ENCODE measurements around the gene MAGOHB.
"Not testable (repeated sequence)": the region's sequence is repeated elsewhere in the genome, so short reads cannot be mapped to it uniquely, and the experiment has no call there.

Gene MAGOHB

DNA sequence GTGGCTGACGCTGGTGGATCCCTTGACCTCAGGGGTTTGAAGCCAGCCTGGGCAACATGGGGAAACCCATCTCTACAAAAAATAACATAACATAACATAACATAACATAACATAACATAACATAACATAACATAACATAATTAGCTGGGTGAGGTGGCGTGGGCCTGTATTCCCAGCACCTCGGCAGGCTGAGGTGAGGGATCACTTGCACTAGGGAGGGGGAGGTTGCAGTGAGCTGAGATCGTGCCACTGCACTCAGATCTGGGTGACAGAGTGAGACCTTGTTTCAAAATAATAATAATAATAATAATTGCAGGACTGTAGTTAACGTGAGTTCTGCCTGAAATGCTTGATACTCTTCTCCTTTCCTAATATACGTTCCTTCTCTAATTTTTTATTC, 1.3 kb downstream of the MAGOHB start:
- DNase-seq (ENCODE audit: low read depth in 2 of 2), result no peak

GRCh38 chr12:10611258-10611657, 2.2 kb downstream of the MAGOHB start:
- not testable (repeated sequence) for DNase-seq (ENCODE audit: low read depth in 2 of 2)

- no peak for DNase-seq (ENCODE audit: low read depth in 2 of 2)
These were observed 3.2 kb downstream of the MAGOHB start for GRCh38 chr12:10610188-10610587.

- no peak for DNase-seq (ENCODE audit: low read depth in 2 of 2)
These were observed 5.4 kb downstream of the MAGOHB start for GRCh38 chr12:10607885-10608458.

DNA sequence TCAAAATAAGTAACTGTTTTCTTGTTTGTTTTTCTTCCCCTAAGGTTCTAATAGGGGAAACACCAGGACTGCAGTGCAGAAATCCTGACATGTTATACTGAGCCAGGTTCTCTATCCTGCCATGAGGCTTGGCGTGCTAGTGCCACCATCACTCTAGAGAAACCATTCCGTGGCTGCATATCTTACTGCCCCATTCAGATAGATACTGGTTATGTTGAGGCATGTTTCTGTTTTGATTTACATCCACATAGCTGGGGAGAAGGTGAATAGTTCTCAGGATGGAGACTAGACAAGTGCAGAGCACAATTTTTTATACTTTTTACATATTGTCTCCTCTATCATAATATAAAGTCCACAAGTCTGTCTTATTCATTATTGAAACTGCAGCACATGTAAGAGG, 11.5 kb downstream of the MAGOHB start:
- DNase-seq (ENCODE audit: low read depth in 2 of 2), result no peak

- no peak for DNase-seq (ENCODE audit: low read depth in 2 of 2)
These were observed 12.4 kb downstream of the MAGOHB start for GRCh38 chr12:10600988-10601387.

- no peak for DNase-seq (ENCODE audit: low read depth in 2 of 2)
These were observed 17.5 kb downstream of the MAGOHB start for GRCh38 chr12:10595881-10596280.

DNA sequence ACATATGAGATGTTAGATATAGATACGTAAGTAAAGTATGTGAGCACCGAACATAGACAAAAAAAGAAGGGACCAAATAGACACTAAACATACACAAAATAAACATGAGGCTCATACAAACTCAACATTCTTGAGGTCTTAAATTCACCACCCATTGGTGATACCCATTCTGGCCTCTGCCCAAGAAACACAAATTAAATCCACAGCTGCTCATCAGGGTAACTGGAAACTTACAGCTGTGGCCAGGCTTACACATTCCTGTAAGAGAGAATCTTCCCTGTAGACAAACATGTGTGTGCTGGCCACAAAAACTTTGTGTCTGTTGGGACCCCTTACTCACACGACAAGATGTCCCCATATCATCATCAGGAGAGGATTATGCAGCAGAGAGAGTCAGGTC, 22.4 kb downstream of the MAGOHB start:
- no peak for DNase-seq (ENCODE audit: low read depth in 2 of 2)

- DNase-seq (ENCODE audit: low read depth in 2 of 2), result no peak
These were observed 29.0 kb downstream of the MAGOHB start for GRCh38 chr12:10584415-10584814.

GRCh38 chr12:10582704-10583103, 30.7 kb downstream of the MAGOHB start:
- no peak for DNase-seq (ENCODE audit: low read depth in 2 of 2)

DNA sequence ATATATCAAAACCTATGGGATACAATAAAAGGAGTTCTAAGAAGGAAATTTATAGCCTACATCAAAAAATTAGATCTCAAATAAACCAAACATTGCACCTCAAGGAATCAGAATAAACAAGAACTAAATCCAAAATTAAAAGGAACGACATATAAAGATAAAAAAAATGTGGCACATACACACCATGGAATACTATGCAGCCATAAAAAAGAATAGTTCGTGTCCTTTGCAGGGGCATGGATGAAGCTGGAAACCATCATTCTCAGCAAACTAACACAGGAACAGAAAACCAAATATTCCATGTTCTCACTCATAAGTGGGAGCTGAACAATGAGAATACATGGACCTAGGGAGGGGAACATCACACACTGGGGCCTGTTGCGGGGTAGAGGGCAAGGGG, 31.3 kb downstream of the MAGOHB start:
- DNase-seq (ENCODE audit: low read depth in 2 of 2), result not testable (repeated sequence)

DNA sequence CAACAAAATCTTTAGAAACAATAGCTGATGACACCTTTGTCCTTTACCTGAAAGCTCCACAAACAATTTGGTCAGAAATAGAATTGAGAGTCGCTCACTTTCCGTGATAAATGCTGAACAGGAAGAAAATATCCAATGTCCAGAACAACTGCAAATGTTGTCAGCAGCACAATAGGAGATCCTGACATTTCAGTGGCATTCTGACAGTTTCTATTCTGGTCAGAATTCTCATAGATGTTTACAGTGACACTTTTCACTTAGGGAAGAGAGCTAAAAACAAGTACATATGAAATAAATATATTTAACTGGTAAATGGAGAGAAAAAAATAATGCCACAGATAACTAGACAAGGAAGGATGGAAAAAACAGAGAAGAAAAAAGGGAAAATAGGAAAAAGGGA, 39.1 kb downstream of the MAGOHB start:
- DNase-seq (ENCODE audit: low read depth in 2 of 2), result no peak

- DNase-seq (ENCODE audit: low read depth in 2 of 2), result not testable (repeated sequence)
These were observed 41.4 kb downstream of the MAGOHB start for GRCh38 chr12:10572021-10572490.

DNA sequence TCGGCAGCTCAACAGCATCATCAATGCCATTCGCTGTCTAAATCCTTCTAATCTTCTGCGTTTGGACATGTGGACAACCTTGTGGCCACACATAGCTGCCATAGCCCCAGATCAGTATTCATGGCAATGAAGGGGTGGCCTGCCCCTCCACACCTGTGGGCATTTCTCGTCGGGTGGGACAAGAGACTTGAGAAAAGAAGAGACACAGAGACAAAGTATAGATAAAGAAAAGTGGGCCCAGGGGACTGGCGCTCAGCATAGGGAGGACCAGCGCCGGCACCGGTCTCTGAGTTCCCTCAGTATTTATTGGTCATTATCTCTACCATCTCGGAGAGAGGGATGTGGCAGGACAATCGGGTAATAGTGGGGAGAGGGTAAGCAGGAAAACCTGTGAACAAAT, 42.3 kb downstream of the MAGOHB start:
- DNase-seq (ENCODE audit: low read depth in 2 of 2), result no peak

DNA sequence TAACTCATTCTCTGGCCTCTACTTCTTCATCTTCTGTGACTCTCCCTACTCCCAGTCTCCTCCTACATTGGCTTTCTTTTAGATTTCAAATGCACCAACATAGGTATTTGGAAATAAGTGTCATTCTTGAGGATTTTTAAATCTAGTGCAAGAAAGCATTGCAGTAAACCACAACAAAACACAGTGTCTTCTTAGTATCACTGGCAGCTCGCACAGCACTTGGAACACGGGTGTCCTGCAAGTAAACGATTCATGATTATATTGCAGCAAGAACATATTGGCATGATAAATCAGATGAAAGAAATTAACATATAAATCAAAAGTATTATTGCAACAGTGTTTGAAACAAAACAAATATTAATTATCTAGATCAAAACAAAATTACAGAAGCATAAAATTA, 45.6 kb downstream of the MAGOHB start:
- no peak for DNase-seq (ENCODE audit: low read depth in 2 of 2)

- DNase-seq (ENCODE audit: low read depth in 2 of 2), result no peak
These were observed 49.4 kb downstream of the MAGOHB start for GRCh38 chr12:10563966-10564365.

DNA sequence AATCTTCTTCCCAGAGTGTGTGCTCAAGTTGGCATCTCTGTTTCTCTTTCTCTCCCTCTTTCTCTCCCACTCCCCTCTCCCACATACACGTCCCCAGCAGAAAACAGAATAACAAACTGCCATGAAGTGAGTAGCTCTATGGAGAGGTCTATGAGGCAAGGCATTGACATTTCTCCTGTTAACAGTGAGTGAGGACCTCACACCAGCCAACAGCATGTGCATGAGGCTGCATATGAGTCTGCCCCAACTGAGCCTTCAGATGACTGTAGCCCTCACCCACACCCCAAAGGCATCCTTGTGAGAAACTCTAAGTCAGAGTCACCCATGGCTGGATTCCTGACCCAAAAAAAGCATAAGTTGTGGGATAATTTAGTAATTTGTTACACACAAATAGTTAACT, 50.4 kb downstream of the MAGOHB start:
- no peak for DNase-seq (ENCODE audit: low read depth in 2 of 2)

DNA sequence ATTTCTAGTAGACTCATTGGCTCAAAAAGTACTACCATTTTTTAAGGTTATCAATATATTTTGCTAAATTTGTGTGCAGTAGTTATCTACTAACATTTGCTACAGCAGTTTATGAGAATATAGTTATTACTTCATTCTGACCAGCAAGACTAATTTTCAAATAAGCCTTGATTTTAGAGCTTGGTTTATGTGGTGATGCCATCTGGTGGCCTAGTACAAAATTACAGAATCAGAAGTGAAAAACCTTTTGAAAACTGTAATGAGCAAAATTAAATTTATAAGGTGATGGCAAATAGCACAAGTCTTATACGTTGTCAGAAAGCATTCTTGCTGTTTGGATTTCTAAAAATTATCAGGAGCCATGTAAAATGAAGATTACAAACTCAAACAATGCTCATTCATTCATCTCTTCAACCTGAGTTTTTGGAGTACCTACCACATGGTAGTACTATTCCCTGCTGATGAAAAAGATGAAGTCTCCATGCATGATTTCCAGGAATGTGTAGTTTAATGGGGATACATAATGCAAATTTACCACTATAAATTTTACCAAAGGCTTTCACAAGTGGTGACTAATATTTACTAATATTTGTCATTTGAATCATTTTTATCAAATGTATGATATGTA, 51.0 kb downstream of the MAGOHB start:
- DNase-seq (ENCODE audit: low read depth in 2 of 2), result no peak

DNA sequence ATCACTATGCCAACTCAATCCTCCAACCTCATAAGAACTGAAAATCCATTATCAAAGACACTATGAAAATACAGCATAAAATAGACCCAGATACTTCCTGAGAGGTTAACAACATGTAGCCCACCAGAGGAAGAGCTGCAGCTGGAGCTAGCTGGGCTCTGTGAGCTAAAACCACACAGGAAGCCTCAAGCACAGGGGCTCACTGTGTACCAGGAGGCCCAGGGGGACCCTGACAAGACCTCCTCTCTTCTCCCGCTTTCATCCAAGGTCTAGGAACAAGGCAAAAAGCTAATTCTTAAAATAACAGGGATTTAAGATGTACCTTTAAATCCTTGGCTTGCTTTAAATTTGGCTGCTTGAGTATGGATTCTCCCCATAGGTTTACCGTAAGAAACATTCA, 54.2 kb downstream of the MAGOHB start:
- DNase-seq (ENCODE audit: low read depth in 2 of 2), result no peak

- no peak for DNase-seq (ENCODE audit: low read depth in 2 of 2)
These were observed 54.6 kb downstream of the MAGOHB start for GRCh38 chr12:10558789-10559188.

DNA sequence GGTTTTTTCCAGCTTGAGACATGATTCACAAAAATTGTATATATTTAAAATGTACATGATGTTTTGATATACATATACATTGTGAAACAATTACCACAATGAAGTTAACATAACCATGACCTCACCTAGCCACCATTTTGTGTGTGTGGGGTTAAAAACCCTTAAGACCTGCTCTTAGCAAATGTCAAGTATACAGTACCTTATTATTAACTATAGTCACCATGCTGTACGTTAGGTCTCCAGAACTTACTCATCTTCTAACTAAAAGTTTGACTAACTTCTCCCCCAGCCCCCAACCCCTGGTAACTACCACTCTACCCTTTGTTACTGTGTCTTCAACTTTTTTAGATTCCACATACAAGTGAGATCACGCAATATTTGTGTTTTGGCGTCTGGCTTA, 55.1 kb downstream of the MAGOHB start:
- no peak for DNase-seq (ENCODE audit: low read depth in 2 of 2)

DNA sequence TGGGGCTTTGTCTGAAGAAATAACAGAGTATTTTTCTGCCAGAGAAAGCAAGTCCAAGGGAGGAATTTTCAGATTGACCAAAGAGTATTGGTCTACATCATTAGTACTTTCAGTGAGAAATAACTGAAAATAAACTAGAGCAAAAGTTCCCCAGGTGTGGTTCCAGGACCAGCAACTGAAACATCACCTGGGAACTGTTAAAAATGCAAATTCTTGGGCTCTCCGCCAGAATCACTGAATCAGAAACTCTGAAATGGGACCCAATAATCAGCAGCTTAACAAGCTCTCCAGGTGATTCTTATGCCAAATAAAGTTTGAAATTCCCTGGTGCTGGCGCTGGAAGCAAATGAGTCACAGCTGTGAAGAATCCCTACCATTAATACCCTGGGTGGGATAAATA, 55.6 kb downstream of the MAGOHB start:
- DNase-seq (ENCODE audit: low read depth in 2 of 2), result no peak

GRCh38 chr12:10557329-10557728, 56.1 kb downstream of the MAGOHB start:
- DNase-seq (ENCODE audit: low read depth in 2 of 2), result no peak
